NCI-H510A treated with DMSO at 0.1 percent for 48 hours (cell line): ENCODE results near the gene DAPK3.

ENCODE experiments used
- DNase-seq: peaks from one replicate; lab custom pipeline; 2025; lab: John Stamatoyannopoulos, UW

The DAPK3 gene

DNA sequence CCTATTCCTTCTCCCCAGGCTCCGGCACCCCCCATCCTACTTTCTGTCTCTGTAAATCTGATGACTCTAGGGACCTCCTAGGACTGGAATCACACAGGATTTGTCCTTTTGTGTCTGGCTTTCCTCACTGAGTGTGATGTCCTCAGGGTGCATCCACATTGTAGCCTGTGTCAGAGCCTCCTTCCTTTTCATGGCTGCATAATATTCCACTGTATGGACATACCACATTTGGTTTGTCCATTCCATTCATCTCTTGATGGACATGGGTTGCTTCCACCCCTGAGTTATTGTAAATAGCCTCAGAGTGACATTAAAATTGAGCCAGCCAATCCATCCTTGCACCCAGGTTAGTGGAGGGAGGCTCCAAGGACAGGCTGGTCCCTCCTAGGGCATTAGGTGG lies 60.8 kb downstream of the DAPK3 start:
- DNase-seq, result no peak
